Measurements from ENCODE around the gene PPP1R14B.

GRCh38 chr11:64284048-64284961, 37.6 kb upstream of the PPP1R14B start, which contains the start of gene BAD:
- no peak for TF ChIP-seq YY1 (IDR thresholded peaks at IDR 0.05; ENCODE audit: low read depth)
- peak; percentile 52; the same call in 1 of the 2 replicates for TF ChIP-seq TAF1 (IDR thresholded peaks at IDR 0.05; ENCODE audit: low read depth)
- no peak for TF ChIP-seq USF1 (IDR thresholded peaks at IDR 0.05)
- TF ChIP-seq NFIC (IDR thresholded peaks at IDR 0.05), result no peak
- TF ChIP-seq REST (IDR thresholded peaks at IDR 0.05; ENCODE audit: low read depth), result no peak
- peak; percentile 82 for TF ChIP-seq CREB1 (IDR thresholded peaks at IDR 0.05; ENCODE audit: low read depth)
- no peak for TF ChIP-seq EP300 (IDR thresholded peaks at IDR 0.05; ENCODE audit: borderline replicate concordance)

All from Ishikawa (cell line).